Upper lobe of right lung (tissue), 1 donor: ENCODE results near the gene UMOD. TPM values are rescaled to one million over a fixed set of nuclear protein-coding genes. Genes with fewer than 3 reads are reported as not detected.

Experiments used
- ATAC-seq: fragments of 200-7000 bp; cut with Tn5 transposase; one replicate; pipeline ENCODE4 v1.9.1; 2020; ENCODE audit warnings: mild to moderate bottlenecking, moderate library complexity
- DNase-seq: peaks from one replicate; pipeline ENCODE4 v3.0.0-alpha.2; 2020
- H3K27ac ChIP-seq: fragments of 200-600 bp; one replicate; pipeline ENCODE4 v1.8.0; 2022
- H3K27me3 ChIP-seq: fragments of 200-600 bp; one replicate; pipeline ENCODE4 v1.8.0; 2022; ENCODE audit warnings: mild to moderate bottlenecking
- H3K36me3 ChIP-seq: fragments of 200-600 bp; one replicate; pipeline ENCODE4 v1.8.0; 2022
- H3K4me1 ChIP-seq: fragments of 200-600 bp; one replicate; pipeline ENCODE4 v1.8.0; 2022
- H3K4me3 ChIP-seq: fragments of 200-600 bp; one replicate; pipeline ENCODE4 v1.8.0; 2022; ENCODE audit warnings: mild to moderate bottlenecking
- H3K9me3 ChIP-seq: fragments of 200-600 bp; one replicate; pipeline ENCODE4 v1.8.0; 2022
- intact Hi-C: fragments of 100-400 bp; cut with DNase I; formaldehyde crosslinking; loops from one replicate; pipeline ENCODE4 v1.11.0; 2022
- total RNA-seq: library from RNA; stranded (reverse); fragmentation: NEBNext Ultra II Directional; extraction: Animal tissue kit (Norgen Biotek cat#: 25700); gene quantifications from one replicate; pipeline ENCODE4 v1.2.1, GENCODE V29; 2021
- TF ChIP-seq, protein P1 (sequence below): fragments of 200-600 bp; IDR thresholded peaks from one replicate; pipeline ENCODE4 v1.8.0; 2022; ENCODE audit warnings: antibody characterized with exemption
- donor health status: DM: no; HTN: yes; CAD: no; lungs with severe emphysema.

UMOD gene
- total RNA-seq, 1 donor from 2014 or later: not detected

DNA sequence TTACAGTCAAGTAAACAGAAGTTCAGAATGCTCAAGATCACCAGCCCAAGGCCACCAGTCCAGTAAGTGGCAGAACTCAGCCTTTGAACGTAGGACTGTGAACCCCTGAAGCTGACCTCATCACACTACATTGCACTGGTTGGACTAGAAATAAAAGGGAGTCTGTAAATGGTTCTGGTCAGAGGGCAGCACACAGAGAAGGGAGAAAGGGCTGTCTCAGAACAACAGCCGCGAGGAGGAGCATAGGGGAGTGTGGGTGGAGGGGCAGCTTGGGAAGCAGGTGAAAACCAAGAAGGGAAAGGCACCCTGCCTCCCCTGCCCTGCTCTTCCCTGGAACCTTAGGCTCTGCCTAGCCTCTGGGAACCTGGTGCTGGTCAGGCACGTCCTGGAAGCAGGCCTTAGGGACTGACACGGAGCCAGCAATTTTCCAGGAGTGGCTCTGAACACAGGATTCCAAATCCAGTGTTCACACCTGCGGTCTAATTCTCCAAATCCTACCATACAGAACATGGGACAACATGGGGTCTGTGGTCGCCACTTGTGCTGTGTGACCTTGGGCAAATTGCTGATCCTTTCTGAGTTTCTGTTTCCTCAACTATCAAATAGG, 45.1 kb upstream of the UMOD start:
- H3K9me3 ChIP-seq: no peaks in the 10 kb centered on the region
- intact Hi-C loops: no loop called here
- H3K27me3 ChIP-seq: no peaks in the 10 kb centered on the region
- no peaks in the 10 kb centered on the region for H3K36me3 ChIP-seq
- TF ChIP-seq, protein P1, sequence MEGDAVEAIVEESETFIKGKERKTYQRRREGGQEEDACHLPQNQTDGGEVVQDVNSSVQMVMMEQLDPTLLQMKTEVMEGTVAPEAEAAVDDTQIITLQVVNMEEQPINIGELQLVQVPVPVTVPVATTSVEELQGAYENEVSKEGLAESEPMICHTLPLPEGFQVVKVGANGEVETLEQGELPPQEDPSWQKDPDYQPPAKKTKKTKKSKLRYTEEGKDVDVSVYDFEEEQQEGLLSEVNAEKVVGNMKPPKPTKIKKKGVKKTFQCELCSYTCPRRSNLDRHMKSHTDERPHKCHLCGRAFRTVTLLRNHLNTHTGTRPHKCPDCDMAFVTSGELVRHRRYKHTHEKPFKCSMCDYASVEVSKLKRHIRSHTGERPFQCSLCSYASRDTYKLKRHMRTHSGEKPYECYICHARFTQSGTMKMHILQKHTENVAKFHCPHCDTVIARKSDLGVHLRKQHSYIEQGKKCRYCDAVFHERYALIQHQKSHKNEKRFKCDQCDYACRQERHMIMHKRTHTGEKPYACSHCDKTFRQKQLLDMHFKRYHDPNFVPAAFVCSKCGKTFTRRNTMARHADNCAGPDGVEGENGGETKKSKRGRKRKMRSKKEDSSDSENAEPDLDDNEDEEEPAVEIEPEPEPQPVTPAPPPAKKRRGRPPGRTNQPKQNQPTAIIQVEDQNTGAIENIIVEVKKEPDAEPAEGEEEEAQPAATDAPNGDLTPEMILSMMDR: no peak
- no peak overlapping the region for H3K27ac ChIP-seq
- DNase-seq: no peak
- no peak for ATAC-seq
- no peak overlapping the region for H3K4me3 ChIP-seq
- H3K4me1 ChIP-seq: peaks cover 4% of the 10 kb centered on the region

DNA sequence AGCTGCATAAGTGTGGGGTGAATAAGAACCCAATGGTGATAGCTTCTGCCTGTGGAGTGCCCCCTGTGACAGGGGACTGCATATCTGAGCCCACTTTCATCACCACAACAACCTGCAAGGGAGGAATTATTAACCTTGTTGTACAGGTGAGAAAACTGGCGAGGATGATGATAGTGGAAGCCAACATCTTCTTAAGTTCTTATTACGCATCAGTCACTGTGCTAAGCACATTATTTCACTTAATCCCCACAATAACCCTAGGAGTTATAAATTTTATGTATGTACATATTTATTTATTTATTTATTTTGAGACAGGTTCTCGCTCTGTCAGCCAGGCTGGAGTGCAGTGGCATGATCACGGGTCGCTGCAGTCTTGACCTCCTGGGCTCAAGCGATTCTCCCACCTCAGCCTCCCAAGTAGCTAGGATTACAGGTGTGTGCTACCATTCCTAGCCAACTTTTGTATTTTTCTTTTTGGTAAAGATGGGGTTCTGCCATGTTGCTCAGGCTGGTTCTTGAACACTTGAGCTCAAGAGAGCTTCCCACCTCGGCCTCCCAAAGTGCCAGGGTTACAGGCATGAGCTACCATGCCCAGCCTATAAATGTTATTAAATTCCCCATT, 44.4 kb upstream of the UMOD start:
- H3K36me3 ChIP-seq: no peaks in the 10 kb centered on the region
- H3K4me3 ChIP-seq: no peak overlapping the region
- no peak overlapping the region for H3K27ac ChIP-seq
- H3K4me1 ChIP-seq: peaks cover 4% of the 10 kb centered on the region
- TF ChIP-seq, protein P1: no peak
- intact Hi-C loops: no loop called here
- H3K9me3 ChIP-seq: no peaks in the 10 kb centered on the region
- ATAC-seq (no peak), DNase-seq (no peak)
- no peaks in the 10 kb centered on the region for H3K27me3 ChIP-seq

DNA sequence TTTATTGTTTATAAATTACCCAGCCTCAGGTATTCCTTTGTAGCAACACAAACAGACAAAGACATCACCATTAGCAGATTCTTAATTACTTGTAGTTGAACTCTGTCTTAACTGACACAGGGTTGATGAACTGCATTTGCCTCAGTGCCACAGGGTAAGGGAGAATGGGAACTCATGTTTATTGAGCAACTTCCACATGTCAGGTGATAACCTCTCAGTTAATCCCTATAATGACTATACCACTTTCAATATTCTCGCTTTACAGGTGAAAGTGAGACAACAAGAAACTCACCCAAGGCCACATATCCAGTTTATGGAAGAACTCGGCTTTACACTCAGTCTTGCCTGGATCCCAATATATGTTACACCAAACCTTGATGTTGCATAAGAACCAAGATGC, 43.4 kb upstream of the UMOD start:
- no peak overlapping the region for H3K4me3 ChIP-seq
- no peak for ATAC-seq

DNA sequence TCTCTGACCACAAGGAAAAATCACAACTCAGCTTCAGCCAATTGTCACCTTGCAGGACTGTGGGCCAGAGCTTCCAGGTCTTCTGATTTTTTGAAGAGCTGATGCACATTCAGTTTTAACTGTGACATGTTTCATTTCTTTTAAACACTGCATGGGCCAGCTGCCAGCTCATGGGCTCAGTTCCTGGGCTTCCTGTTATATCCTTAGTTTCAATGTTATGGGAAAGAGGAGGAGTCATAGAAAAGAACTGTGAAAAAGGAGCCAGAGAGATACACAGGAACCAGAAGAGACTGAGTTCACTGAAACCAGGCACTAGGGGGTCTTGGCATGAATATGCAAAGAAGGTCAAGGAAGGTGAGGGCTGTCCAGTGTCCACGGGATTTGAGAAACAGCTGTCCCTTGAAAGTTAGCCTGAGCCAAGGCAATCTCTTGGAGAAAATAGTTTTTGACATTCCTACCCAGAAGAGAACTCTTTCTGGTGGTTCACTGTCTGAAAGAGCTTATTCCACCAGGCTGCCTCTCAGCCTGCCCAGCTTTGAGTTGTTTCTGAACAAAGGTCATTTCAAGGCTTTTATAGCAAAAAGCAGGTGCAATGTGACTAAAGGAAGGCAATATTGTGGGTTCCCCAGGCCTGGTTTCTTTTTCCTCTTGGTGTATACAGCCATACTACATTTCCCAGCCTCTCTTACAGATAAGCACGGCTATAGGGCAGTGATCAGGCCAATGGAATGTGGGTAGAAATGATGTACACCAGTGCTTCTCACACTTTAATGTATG, 41.5 kb upstream of the UMOD start:
- H3K27me3 ChIP-seq: no peaks in the 10 kb centered on the region
- H3K9me3 ChIP-seq: no peaks in the 10 kb centered on the region
- intact Hi-C loops: no loop called here
- TF ChIP-seq, protein P1: no peak
- H3K27ac ChIP-seq: peak overlapping the region; percentile 14
- H3K4me3 ChIP-seq: no peak overlapping the region
- no peaks in the 10 kb centered on the region for H3K36me3 ChIP-seq
- DNase-seq (no peak), ATAC-seq (no peak)
- peaks cover 4% of the 10 kb centered on the region for H3K4me1 ChIP-seq

More for the DNA sequence above, 43.4 kb upstream of the UMOD start:
- no peaks in the 10 kb centered on the region for H3K36me3 ChIP-seq
- H3K27me3 ChIP-seq: no peaks in the 10 kb centered on the region
- H3K9me3 ChIP-seq: no peaks in the 10 kb centered on the region
- no peak overlapping the region for H3K27ac ChIP-seq
- H3K4me1 ChIP-seq: peaks cover 4% of the 10 kb centered on the region
- no peak for DNase-seq
- TF ChIP-seq, protein P1: no peak
- intact Hi-C loops: no loop called here

DNA sequence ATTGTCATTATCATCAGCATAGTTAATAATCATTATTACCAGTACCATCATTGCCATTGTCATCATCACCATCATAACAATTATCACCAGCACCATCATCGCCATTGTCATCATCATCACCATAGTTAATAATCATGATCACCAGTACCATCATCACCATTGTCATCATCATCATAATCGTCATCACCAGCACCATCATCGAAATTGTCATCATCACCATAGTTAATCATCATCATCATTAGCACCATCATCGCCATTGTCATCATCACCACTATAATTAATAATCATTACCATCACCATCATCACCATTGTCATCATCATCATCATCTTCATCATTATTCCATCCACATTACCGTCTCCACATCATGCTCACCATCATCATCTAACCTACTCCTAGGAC, 38.5 kb upstream of the UMOD start:
- ATAC-seq (no peak), DNase-seq (no peak)
- H3K27me3 ChIP-seq: peaks cover 4% of the 10 kb centered on the region
- TF ChIP-seq, protein P1: no peak
- H3K9me3 ChIP-seq: no peaks in the 10 kb centered on the region
- H3K36me3 ChIP-seq: no peaks in the 10 kb centered on the region
- H3K4me1 ChIP-seq: peaks cover 4% of the 10 kb centered on the region
- H3K4me3 ChIP-seq: no peak overlapping the region
- H3K27ac ChIP-seq: no peak overlapping the region
- intact Hi-C loops: no loop called here
